Measurements from ENCODE around the gene DST. TPM values are rescaled to one million over a fixed set of nuclear protein-coding genes. Genes with fewer than 3 reads are reported as not detected.

DST gene
- total RNA-seq, 1 experiment from 2014 or later: 370 TPM

DNA sequence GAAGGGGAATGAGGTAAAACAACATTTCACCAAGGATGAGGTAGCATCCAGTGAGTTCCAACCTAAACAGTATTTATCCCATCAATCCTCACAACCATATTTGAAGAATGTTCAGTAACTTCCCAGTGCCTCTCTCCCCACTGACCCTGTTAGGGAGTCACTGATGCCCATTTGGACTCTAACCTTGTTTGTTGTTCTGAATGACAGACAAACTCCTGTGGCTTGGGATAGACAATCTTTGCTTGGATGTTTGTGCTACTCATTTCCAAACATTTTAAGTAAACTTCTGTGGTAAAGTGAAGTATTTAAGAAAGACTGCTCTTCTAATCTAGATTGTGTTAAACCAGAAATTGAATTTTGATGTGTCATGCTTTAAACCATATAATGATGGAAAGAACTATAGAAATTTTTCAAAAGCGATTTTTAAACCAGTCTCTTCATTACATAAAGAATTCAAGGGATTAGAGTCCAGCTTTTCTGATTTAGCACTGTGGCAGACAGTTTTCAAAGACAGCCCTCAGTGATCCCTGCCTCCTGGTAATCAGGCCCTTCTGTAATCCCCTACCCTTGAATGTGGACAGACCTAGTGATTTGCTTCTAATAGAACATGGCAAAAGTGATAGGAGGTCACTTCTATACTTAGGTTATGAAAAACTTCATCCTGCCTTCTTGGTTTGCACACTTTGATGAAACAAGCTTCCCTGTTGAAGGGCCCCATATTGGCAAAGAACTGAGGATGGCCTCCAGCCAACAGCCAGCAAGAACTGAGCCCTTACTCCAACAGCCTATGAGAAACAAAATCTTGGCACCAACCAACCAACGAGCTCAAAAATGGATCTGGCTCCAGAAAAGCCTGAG lies 191.6 kb downstream of the DST start:
- BruUV-seq (replicated peaks): no TSS peak
- H3K36me3 Mint-ChIP-seq (ENCODE audit: insufficient read depth, unreplicated experiment): peaks cover 73% of the 10 kb centered on the region
- CTCF ChIA-PET: interaction anchor here (1.8 to 3.6 kb wide), 2 partner anchors 82 to 93 kb away, joined by 7 to 35 read pairs; no protein-coding TSS in a partner anchor
- peaks cover 8% of the 10 kb centered on the region for H3K4me1 Mint-ChIP-seq (ENCODE audit: insufficient read depth, unreplicated experiment)
- no peaks in the 10 kb centered on the region for H3K9me3 Mint-ChIP-seq (ENCODE audit: unreplicated experiment)
- no peak overlapping the region for H3K4me3 Mint-ChIP-seq (ENCODE audit: unreplicated experiment)
- DNase-seq (ENCODE audit: unreplicated experiment): peak; percentile 36
- H3K27ac Mint-ChIP-seq (ENCODE audit: low read depth, unreplicated experiment): peak overlapping the region; percentile 19
- TF ChIP-seq, protein P1, sequence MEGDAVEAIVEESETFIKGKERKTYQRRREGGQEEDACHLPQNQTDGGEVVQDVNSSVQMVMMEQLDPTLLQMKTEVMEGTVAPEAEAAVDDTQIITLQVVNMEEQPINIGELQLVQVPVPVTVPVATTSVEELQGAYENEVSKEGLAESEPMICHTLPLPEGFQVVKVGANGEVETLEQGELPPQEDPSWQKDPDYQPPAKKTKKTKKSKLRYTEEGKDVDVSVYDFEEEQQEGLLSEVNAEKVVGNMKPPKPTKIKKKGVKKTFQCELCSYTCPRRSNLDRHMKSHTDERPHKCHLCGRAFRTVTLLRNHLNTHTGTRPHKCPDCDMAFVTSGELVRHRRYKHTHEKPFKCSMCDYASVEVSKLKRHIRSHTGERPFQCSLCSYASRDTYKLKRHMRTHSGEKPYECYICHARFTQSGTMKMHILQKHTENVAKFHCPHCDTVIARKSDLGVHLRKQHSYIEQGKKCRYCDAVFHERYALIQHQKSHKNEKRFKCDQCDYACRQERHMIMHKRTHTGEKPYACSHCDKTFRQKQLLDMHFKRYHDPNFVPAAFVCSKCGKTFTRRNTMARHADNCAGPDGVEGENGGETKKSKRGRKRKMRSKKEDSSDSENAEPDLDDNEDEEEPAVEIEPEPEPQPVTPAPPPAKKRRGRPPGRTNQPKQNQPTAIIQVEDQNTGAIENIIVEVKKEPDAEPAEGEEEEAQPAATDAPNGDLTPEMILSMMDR (IDR thresholded peaks at IDR 0.05; ENCODE audit: unreplicated experiment): no peak
- intact Hi-C loops (cut with micrococcal nuclease): no loop called here
- POLR2A ChIA-PET: interaction anchor here (0.6 to 1.4 kb wide), 3 partner anchors 44 to 81 kb away, joined by 3 to 10 read pairs (median 3); no protein-coding TSS in a partner anchor
- no peaks in the 10 kb centered on the region for H3K27me3 Mint-ChIP-seq (ENCODE audit: insufficient read depth, unreplicated experiment)

DNA sequence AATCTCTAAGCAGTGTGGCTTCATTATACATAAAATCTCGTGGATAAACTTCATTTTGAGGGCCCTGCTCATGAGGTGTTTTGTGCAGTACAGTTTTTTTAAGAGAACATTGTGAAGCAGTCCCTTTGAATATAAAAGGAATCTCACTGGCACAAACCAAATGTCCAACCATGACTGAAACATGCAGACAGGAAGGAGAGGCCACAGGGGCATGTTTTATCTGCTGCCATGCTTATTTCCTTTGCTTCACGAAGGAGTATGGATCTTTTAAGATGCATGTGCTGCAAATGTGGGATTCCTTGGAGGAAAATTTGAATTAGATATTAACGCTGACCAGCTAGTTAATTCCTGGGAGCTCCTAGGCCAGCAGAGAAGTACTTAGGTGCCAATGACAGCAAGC lies 192.3 kb downstream of the DST start:
- Mint-ChIP-seq H3K4me3 (ENCODE audit: unreplicated experiment) (no peak overlapping the region), H3K9me3 (ENCODE audit: unreplicated experiment) (no peaks in the 10 kb centered on the region), H3K4me1 (ENCODE audit: insufficient read depth, unreplicated experiment) (peaks cover 8% of the 10 kb centered on the region), H3K27me3 (ENCODE audit: insufficient read depth, unreplicated experiment) (no peaks in the 10 kb centered on the region), H3K27ac (ENCODE audit: low read depth, unreplicated experiment) (peak overlapping the region; percentile 19), H3K36me3 (ENCODE audit: insufficient read depth, unreplicated experiment) (peaks cover 67% of the 10 kb centered on the region)
- POLR2A ChIA-PET: interaction anchor here (0.6 to 6.5 kb wide), 2 partner anchors 32 to 81 kb away, joined by 3 to 39 read pairs; no protein-coding TSS in a partner anchor
- BruUV-seq (replicated peaks): no TSS peak
- CTCF ChIA-PET: interaction anchor here (2.7 kb wide), 1 partner anchor 80 kb away, joined by 15 read pairs; no protein-coding TSS in a partner anchor
- TF ChIP-seq, protein P1 (IDR thresholded peaks at IDR 0.05; ENCODE audit: unreplicated experiment): no peak
- DNase-seq (ENCODE audit: unreplicated experiment): no peak
- intact Hi-C loops (cut with micrococcal nuclease): no loop called here

DNA sequence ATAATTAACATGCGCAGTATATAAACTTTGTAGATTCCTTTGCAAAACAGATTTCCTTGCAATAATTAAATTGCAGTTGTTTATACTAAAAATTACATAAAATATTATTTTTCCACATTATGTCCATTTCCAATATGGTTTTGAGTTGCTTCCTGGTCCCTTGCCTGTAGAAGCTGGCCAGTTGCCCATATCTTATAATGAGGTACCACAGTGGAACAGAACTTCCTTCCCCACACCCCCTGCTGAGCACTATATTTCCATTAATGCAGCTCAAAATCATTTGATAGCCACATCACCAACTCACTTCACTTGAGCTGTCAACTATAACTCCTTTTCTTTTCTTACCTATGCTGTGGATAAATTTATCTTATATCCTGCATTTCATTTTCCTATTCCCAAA lies 194.6 kb downstream of the DST start:
- ChIA-PET CTCF (interaction anchor here (1.1 to 2.7 kb wide), 2 partner anchors 78 to 91 kb away, joined by 3 to 15 read pairs; no protein-coding TSS in a partner anchor), POLR2A (interaction anchor here (1.2 to 6.5 kb wide), 6 partner anchors 8 to 78 kb away, joined by 3 to 39 read pairs (median 5); no protein-coding TSS in a partner anchor)
- Mint-ChIP-seq H3K9me3 (ENCODE audit: unreplicated experiment) (no peaks in the 10 kb centered on the region), H3K27ac (ENCODE audit: low read depth, unreplicated experiment) (no peak overlapping the region), H3K36me3 (ENCODE audit: insufficient read depth, unreplicated experiment) (peaks cover 50% of the 10 kb centered on the region), H3K27me3 (ENCODE audit: insufficient read depth, unreplicated experiment) (no peaks in the 10 kb centered on the region), H3K4me1 (ENCODE audit: insufficient read depth, unreplicated experiment) (peaks cover 8% of the 10 kb centered on the region), H3K4me3 (ENCODE audit: unreplicated experiment) (no peak overlapping the region)
- no peak for DNase-seq (ENCODE audit: unreplicated experiment)
- no TSS peak for BruUV-seq (replicated peaks)
- intact Hi-C loops (cut with micrococcal nuclease): no loop called here
- TF ChIP-seq, protein P1 (IDR thresholded peaks at IDR 0.05; ENCODE audit: unreplicated experiment): no peak

DNA sequence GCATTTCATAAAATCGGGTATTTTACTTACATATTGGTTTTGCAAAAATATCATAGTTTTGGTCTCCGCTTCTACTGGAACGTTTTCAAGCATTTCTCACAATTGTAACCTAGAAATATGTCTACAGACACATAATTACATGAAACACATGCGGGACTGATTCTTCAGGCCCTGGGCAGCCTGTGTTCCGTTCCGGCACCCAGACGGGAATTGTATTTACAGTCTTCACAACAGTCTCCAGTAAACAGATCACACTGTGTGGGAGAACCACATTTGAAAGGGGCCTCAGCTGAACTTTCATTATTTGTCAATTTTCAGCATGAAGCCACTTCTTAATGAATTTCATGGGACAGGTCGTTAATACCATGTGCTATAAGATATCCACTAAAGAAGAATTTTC lies 196.9 kb downstream of the DST start:
- ChIA-PET POLR2A (interaction anchor here (0.6 to 6.5 kb wide), 8 partner anchors 9 to 76 kb away, joined by 3 to 39 read pairs (median 4); no protein-coding TSS in a partner anchor), CTCF (interaction anchor here (2.0 kb wide), 1 partner anchor 75 kb away, joined by 5 read pairs; no protein-coding TSS in a partner anchor)
- Mint-ChIP-seq H3K27me3 (ENCODE audit: insufficient read depth, unreplicated experiment) (no peaks in the 10 kb centered on the region), H3K4me1 (ENCODE audit: insufficient read depth, unreplicated experiment) (peaks cover under 1% of the 10 kb centered on the region), H3K9me3 (ENCODE audit: unreplicated experiment) (no peaks in the 10 kb centered on the region), H3K27ac (ENCODE audit: low read depth, unreplicated experiment) (no peak overlapping the region), H3K4me3 (ENCODE audit: unreplicated experiment) (no peak overlapping the region), H3K36me3 (ENCODE audit: insufficient read depth, unreplicated experiment) (peaks cover 28% of the 10 kb centered on the region)
- DNase-seq (ENCODE audit: unreplicated experiment): no peak
- intact Hi-C loops (cut with micrococcal nuclease): no loop called here
- TF ChIP-seq, protein P1 (IDR thresholded peaks at IDR 0.05; ENCODE audit: unreplicated experiment): no peak
- BruUV-seq (replicated peaks): no TSS peak

All from MCF 10A (cell line).